Measurements from ENCODE around the gene CA11. TPM values are rescaled to one million over a fixed set of nuclear protein-coding genes. Genes with fewer than 3 reads are reported as not detected.

The CA11 gene
- total RNA-seq, 4 donors from 2014 or later = 4.6 to 13.4 (median 6.3) TPM

GRCh38 chr19:48639483-48640375, 6.3 kb downstream of the CA11 start:
- intact Hi-C loops (cut with DNase I) = loop anchor here (10.0 kb wide), 1 partner anchor 195 kb away; the partner anchor contains the start of gene HSD17B14
- Histone ChIP-seq H3K4me3 (replicated peaks in 1 of 3) (no peak overlapping the region), H3K4me1 (peaks cover 11 to 25% of the 10 kb centered on the region in 2 donors), H3K9me3 (no peaks in the 10 kb centered on the region), H3K36me3 (no peaks in the 10 kb centered on the region), H3K27ac (no peak overlapping the region), H3K27me3 (no peaks in the 10 kb centered on the region)
- DNase-seq = no peak
- TF ChIP-seq CTCF (IDR thresholded peaks at IDR 0.05) (no peak), POLR2A (IDR thresholded peaks at IDR 0.05) (no peak)
- WGBS, 2 donors = 69 to 83% methylated on average over 29 to 33 of the region's 33 CpGs

- H3K9me3 ChIP-seq = no peaks in the 10 kb centered on the region
- H3K4me3 ChIP-seq (replicated peaks in 1 of 3) = peak overlapping the region in 1 of 3 donors; percentile 30
- intact Hi-C loops (cut with DNase I) = no loop called here
- peak overlapping the region; percentile 99 for H3K27ac ChIP-seq
- TF ChIP-seq CTCF (IDR thresholded peaks at IDR 0.05) (no peak), POLR2A (IDR thresholded peaks at IDR 0.05) (no peak)
- 79 to 88% methylated on average over 16 of the region's 16 CpGs for WGBS, 2 donors
- DNase-seq = peak in 1 of 2 donors; percentile 16
- peaks cover 14 to 30% of the 10 kb centered on the region in 2 donors for H3K4me1 ChIP-seq
- no peaks in the 10 kb centered on the region for H3K36me3 ChIP-seq
- no peaks in the 10 kb centered on the region for H3K27me3 ChIP-seq
Measured at GRCh38 chr19:48638831-48639381, 7.1 kb downstream of the CA11 start.

GRCh38 chr19:48637948-48638830, 7.8 kb downstream of the CA11 start:
- WGBS, 2 donors = 7 to 9% methylated on average over 25 to 29 of the region's 29 CpGs
- H3K9me3 ChIP-seq = no peaks in the 10 kb centered on the region
- peak overlapping the region; percentile 19 to 41 (median 30) for H3K4me3 ChIP-seq (replicated peaks in 1 of 3)
- DNase-seq = peak; percentile 89 to 92
- intact Hi-C loops (cut with DNase I) = no loop called here
- H3K27me3 ChIP-seq = no peaks in the 10 kb centered on the region
- H3K36me3 ChIP-seq = no peaks in the 10 kb centered on the region
- TF ChIP-seq POLR2A (IDR thresholded peaks at IDR 0.05) = peak; percentile 9 to 51
- TF ChIP-seq CTCF (IDR thresholded peaks at IDR 0.05) = peak in 2 of 6 experiments; percentile 31 to 50
- H3K27ac ChIP-seq = peak overlapping the region; percentile 99
- peaks cover 22 to 37% of the 10 kb centered on the region in 2 donors for H3K4me1 ChIP-seq

GRCh38 chr19:48637449-48637947, 8.5 kb downstream of the CA11 start:
- Histone ChIP-seq H3K27ac (peak overlapping the region; percentile 99), H3K36me3 (no peaks in the 10 kb centered on the region), H3K4me1 (peaks cover 28 to 44% of the 10 kb centered on the region in 2 donors), H3K27me3 (no peaks in the 10 kb centered on the region), H3K4me3 (replicated peaks in 1 of 3) (peak overlapping the region; percentile 19 to 71 (median 41)), H3K9me3 (no peaks in the 10 kb centered on the region)
- intact Hi-C loops (cut with DNase I) = no loop called here
- TF ChIP-seq POLR2A (IDR thresholded peaks at IDR 0.05) (peak in 1 of 2 donors; percentile 35), CTCF (IDR thresholded peaks at IDR 0.05) (peak in 1 of 6 experiments; percentile 46)
- DNase-seq = peak; percentile 100
- 0 to 1% methylated on average over 17 to 21 of the region's 38 CpGs for whole genome bisulfite sequencing, 2 donors
